Activated T-cell treated with anti-CD3 and anti-CD28 coated beads, Interleukin-2, amount 50 U/mL, for 24 hours (primary cell): ENCODE measurements around the gene NUP155.
"Not testable (repeated sequence)": the region's sequence is repeated elsewhere in the genome, so short reads cannot be mapped to it uniquely, and the experiment has no call there.

Experiments
- DNase-seq: peaks from one replicate; pipeline ENCODE4 v3.0.0-alpha.2; 2020
- H3K27ac Mint-ChIP-seq: 2 replicates; pipeline ENCODE4 v1.8.0; 2020; ENCODE audit warnings: mild to moderate bottlenecking, mixed read lengths
- H3K27me3 Mint-ChIP-seq: 2 replicates; pipeline ENCODE4 v1.8.0; 2020; ENCODE audit warnings: mixed read lengths
- H3K36me3 Mint-ChIP-seq: 2 replicates; pipeline ENCODE4 v1.8.0; 2020; ENCODE audit warnings: low read depth, mixed read lengths
- H3K4me1 Mint-ChIP-seq: 2 replicates; pipeline ENCODE4 v1.8.0; 2020; ENCODE audit warnings: low read depth, mixed read lengths
- H3K4me3 Mint-ChIP-seq: 2 replicates; pipeline ENCODE4 v1.8.0; 2020; ENCODE audit warnings: mild to moderate bottlenecking, moderate library complexity, mixed read lengths
- H3K9me3 Mint-ChIP-seq: 2 replicates; pipeline ENCODE4 v1.8.0; 2020; ENCODE audit warnings: mixed read lengths

Gene NUP155

GRCh38 chr5:37370864-37371726 is at the start of gene NUP155:
Gene NUP155 (minus strand): TSS chr5:37371106. CDS start chr5:37370977, 129 bp downstream.
- peaks cover 43% of the 10 kb centered on the region for H3K36me3 Mint-ChIP-seq

GRCh38 chr5:37417347-37417746 is 46.4 kb upstream of the NUP155 start:
- no peaks in the 10 kb centered on the region for H3K9me3 Mint-ChIP-seq
- H3K4me3 Mint-ChIP-seq: no peak overlapping the region
- no peak overlapping the region for H3K27ac Mint-ChIP-seq

More at GRCh38 chr5:37370864-37371726, at the start of gene NUP155:
- DNase-seq: peak; percentile 90
- Mint-ChIP-seq H3K27me3 (no peaks in the 10 kb centered on the region), H3K27ac (peak within 1 kb of the TSS; percentile 99), H3K4me1 (peaks cover 43% of the 10 kb centered on the region), H3K9me3 (no peaks in the 10 kb centered on the region), H3K4me3 (peak within 1 kb of the TSS; percentile 99)

GRCh38 chr5:37415456-37415855 is 44.5 kb upstream of the NUP155 start:
- not testable (repeated sequence) for H3K27me3 Mint-ChIP-seq, H3K4me3 Mint-ChIP-seq, DNase-seq, H3K9me3 Mint-ChIP-seq, H3K4me1 Mint-ChIP-seq, H3K27ac Mint-ChIP-seq
- H3K36me3 Mint-ChIP-seq: peaks cover 53% of the 10 kb centered on the region

More at GRCh38 chr5:37417347-37417746, 46.4 kb upstream of the NUP155 start:
- Mint-ChIP-seq H3K4me1 (peaks cover 7% of the 10 kb centered on the region), H3K27me3 (no peaks in the 10 kb centered on the region), H3K36me3 (peaks cover 48% of the 10 kb centered on the region)
- no peak for DNase-seq

GRCh38 chr5:37412515-37412914 is 41.6 kb upstream of the NUP155 start:
- no peak for DNase-seq
- no peaks in the 10 kb centered on the region for H3K27me3 Mint-ChIP-seq
- no peaks in the 10 kb centered on the region for H3K4me1 Mint-ChIP-seq
- H3K36me3 Mint-ChIP-seq: peaks cover 56% of the 10 kb centered on the region
- peak overlapping the region; percentile 40 for H3K27ac Mint-ChIP-seq
- no peak overlapping the region for H3K4me3 Mint-ChIP-seq
- no peaks in the 10 kb centered on the region for H3K9me3 Mint-ChIP-seq

GRCh38 chr5:37400501-37400900 is 29.6 kb upstream of the NUP155 start:
- Mint-ChIP-seq H3K27ac (no peak overlapping the region), H3K4me1 (no peaks in the 10 kb centered on the region), H3K27me3 (no peaks in the 10 kb centered on the region), H3K36me3 (peaks cover 62% of the 10 kb centered on the region), H3K4me3 (no peak overlapping the region), H3K9me3 (no peaks in the 10 kb centered on the region)
- DNase-seq: no peak

GRCh38 chr5:37396352-37396751 is 25.4 kb upstream of the NUP155 start:
- DNase-seq: no peak
- H3K4me1 Mint-ChIP-seq: peaks cover under 1% of the 10 kb centered on the region
- no peak overlapping the region for H3K4me3 Mint-ChIP-seq
- H3K9me3 Mint-ChIP-seq: no peaks in the 10 kb centered on the region
- peaks cover 78% of the 10 kb centered on the region for H3K36me3 Mint-ChIP-seq
- H3K27ac Mint-ChIP-seq: no peak overlapping the region
- H3K27me3 Mint-ChIP-seq: no peaks in the 10 kb centered on the region

GRCh38 chr5:37391591-37391990 is 20.7 kb upstream of the NUP155 start:
- no peak for DNase-seq
- peaks cover 70% of the 10 kb centered on the region for H3K36me3 Mint-ChIP-seq
- no peak overlapping the region for H3K27ac Mint-ChIP-seq
- H3K4me3 Mint-ChIP-seq: no peak overlapping the region
- H3K27me3 Mint-ChIP-seq: no peaks in the 10 kb centered on the region
- peaks cover 4% of the 10 kb centered on the region for H3K4me1 Mint-ChIP-seq
- H3K9me3 Mint-ChIP-seq: no peaks in the 10 kb centered on the region

- Mint-ChIP-seq H3K4me3 (peak within 1 kb of the TSS; percentile 95), H3K36me3 (peaks cover 34% of the 10 kb centered on the region), H3K4me1 (peaks cover 12% of the 10 kb centered on the region), H3K27ac (peak within 1 kb of the TSS; percentile 86)
- not testable (repeated sequence) for H3K9me3 Mint-ChIP-seq, H3K27me3 Mint-ChIP-seq
- DNase-seq: peak; percentile 86
These were observed 8.3 kb upstream of the NUP155 start, which contains the start of gene WDR70 for GRCh38 chr5:37379100-37379628. Gene WDR70 (plus strand): TSS chr5:37379318. CDS start chr5:37379368, 50 bp downstream.

GRCh38 chr5:37378066-37378465 is 7.2 kb upstream of the NUP155 start:
- peak overlapping the region; percentile 95 for H3K4me3 Mint-ChIP-seq
- not testable (repeated sequence) for H3K9me3 Mint-ChIP-seq, DNase-seq, H3K27me3 Mint-ChIP-seq
- peaks cover 12% of the 10 kb centered on the region for H3K4me1 Mint-ChIP-seq
- peaks cover 27% of the 10 kb centered on the region for H3K36me3 Mint-ChIP-seq
- peak overlapping the region; percentile 50 for H3K27ac Mint-ChIP-seq

GRCh38 chr5:37375091-37375490 is 4.2 kb upstream of the NUP155 start:
- Mint-ChIP-seq H3K36me3 (peaks cover 17% of the 10 kb centered on the region), H3K27me3 (no peaks in the 10 kb centered on the region), H3K9me3 (no peaks in the 10 kb centered on the region), H3K27ac (no peak overlapping the region), H3K4me1 (peaks cover 17% of the 10 kb centered on the region), H3K4me3 (no peak overlapping the region)
- no peak for DNase-seq

- peaks cover 47% of the 10 kb centered on the region for H3K36me3 Mint-ChIP-seq
- H3K27ac Mint-ChIP-seq: peak overlapping the region; percentile 99
These were observed 399 bp downstream of the NUP155 start for GRCh38 chr5:37370550-37370863.

GRCh38 chr5:37355161-37355560 is 15.7 kb downstream of the NUP155 start:
- no peaks in the 10 kb centered on the region for H3K9me3 Mint-ChIP-seq
- H3K36me3 Mint-ChIP-seq: peaks cover 79% of the 10 kb centered on the region
- DNase-seq: no peak
- no peak overlapping the region for H3K4me3 Mint-ChIP-seq
- no peaks in the 10 kb centered on the region for H3K27me3 Mint-ChIP-seq
- H3K27ac Mint-ChIP-seq: no peak overlapping the region
- no peaks in the 10 kb centered on the region for H3K4me1 Mint-ChIP-seq

More at GRCh38 chr5:37370550-37370863, 399 bp downstream of the NUP155 start:
- no peaks in the 10 kb centered on the region for H3K27me3 Mint-ChIP-seq
- no peak for DNase-seq
- peak overlapping the region; percentile 99 for H3K4me3 Mint-ChIP-seq
- no peaks in the 10 kb centered on the region for H3K9me3 Mint-ChIP-seq
- peaks cover 46% of the 10 kb centered on the region for H3K4me1 Mint-ChIP-seq

- H3K36me3 Mint-ChIP-seq: peaks cover 88% of the 10 kb centered on the region
- H3K27ac Mint-ChIP-seq, H3K27me3 Mint-ChIP-seq, H3K4me3 Mint-ChIP-seq, H3K4me1 Mint-ChIP-seq, DNase-seq, H3K9me3 Mint-ChIP-seq: not testable (repeated sequence)
These were observed 28.2 kb downstream of the NUP155 start for GRCh38 chr5:37342741-37343140.

- not testable (repeated sequence) for H3K4me3 Mint-ChIP-seq, H3K27me3 Mint-ChIP-seq, H3K27ac Mint-ChIP-seq, DNase-seq, H3K9me3 Mint-ChIP-seq, H3K4me1 Mint-ChIP-seq
- peaks cover 86% of the 10 kb centered on the region for H3K36me3 Mint-ChIP-seq
These were observed 36.2 kb downstream of the NUP155 start for GRCh38 chr5:37334754-37335153.

GRCh38 chr5:37326536-37326935 is 44.4 kb downstream of the NUP155 start:
- Mint-ChIP-seq H3K27me3 (no peaks in the 10 kb centered on the region), H3K9me3 (no peaks in the 10 kb centered on the region), H3K36me3 (peaks cover 92% of the 10 kb centered on the region), H3K4me3 (no peak overlapping the region), H3K4me1 (peaks cover 5% of the 10 kb centered on the region), H3K27ac (no peak overlapping the region)
- no peak for DNase-seq
